ENCODE results near the gene ANKRD28.

ANKRD28 gene

GRCh38 chr3:15797642-15798303 is at the start of gene ANKRD28:
Gene ANKRD28 (minus strand): TSS chr3:15797979. CDS start chr3:15796521, 1,458 bp downstream.
- Histone ChIP-seq H3K36me3 (ENCODE audit: insufficient read depth) (no peaks in the 10 kb centered on the region), H3K4me2 (peak within 1 kb of the TSS; percentile 99), H3K9ac (peak within 1 kb of the TSS; percentile 82), H3K27me3 (ENCODE audit: insufficient read depth, low read depth) (no peaks in the 10 kb centered on the region), H3K27ac (peak within 1 kb of the TSS; percentile 98), H3K79me2 (ENCODE audit: insufficient read depth, low read depth) (peaks cover 57% of the 10 kb centered on the region), H4K20me1 (ENCODE audit: insufficient read depth) (no peaks in the 10 kb centered on the region), H2AFZ (ENCODE audit: low read depth) (peak within 1 kb of the TSS; percentile 31), H3K4me1 (ENCODE audit: low read depth, poor library complexity, severe bottlenecking) (peaks cover 66% of the 10 kb centered on the region), H3K4me3 (IDR thresholded peaks at IDR 0.05; ENCODE audit: insufficient read depth, low read depth, low read length) (no peak within 1 kb of the TSS)
- TF ChIP-seq, protein P1, sequence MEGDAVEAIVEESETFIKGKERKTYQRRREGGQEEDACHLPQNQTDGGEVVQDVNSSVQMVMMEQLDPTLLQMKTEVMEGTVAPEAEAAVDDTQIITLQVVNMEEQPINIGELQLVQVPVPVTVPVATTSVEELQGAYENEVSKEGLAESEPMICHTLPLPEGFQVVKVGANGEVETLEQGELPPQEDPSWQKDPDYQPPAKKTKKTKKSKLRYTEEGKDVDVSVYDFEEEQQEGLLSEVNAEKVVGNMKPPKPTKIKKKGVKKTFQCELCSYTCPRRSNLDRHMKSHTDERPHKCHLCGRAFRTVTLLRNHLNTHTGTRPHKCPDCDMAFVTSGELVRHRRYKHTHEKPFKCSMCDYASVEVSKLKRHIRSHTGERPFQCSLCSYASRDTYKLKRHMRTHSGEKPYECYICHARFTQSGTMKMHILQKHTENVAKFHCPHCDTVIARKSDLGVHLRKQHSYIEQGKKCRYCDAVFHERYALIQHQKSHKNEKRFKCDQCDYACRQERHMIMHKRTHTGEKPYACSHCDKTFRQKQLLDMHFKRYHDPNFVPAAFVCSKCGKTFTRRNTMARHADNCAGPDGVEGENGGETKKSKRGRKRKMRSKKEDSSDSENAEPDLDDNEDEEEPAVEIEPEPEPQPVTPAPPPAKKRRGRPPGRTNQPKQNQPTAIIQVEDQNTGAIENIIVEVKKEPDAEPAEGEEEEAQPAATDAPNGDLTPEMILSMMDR (conservative IDR thresholded peaks at IDR 0.05; ENCODE audit: low read depth, low read length) = no peak; the same call in 1 of the 2 replicates

DNA sequence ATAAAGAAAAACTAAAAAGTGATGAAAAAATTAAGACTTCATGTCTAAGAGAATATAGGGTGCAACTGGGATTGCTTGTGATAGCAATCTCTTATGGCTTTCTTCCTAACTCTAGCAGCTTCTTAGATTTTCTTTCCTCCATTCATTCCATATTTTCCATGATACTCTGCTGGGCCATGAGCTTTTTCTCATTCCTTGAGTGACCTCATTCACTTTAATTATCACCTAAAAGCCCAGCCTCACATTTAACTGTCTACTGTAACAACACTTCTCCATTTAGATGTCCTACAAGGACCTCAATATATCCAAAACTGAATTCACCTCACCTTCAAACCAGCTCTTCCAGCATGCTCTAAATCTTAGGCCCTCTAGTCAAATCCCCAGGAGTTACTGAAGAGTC is 49.5 kb upstream of the ANKRD28 start:
- H3K36me3 ChIP-seq (ENCODE audit: insufficient read depth) = no peaks in the 10 kb centered on the region
- no peaks in the 10 kb centered on the region; the same call in 1 of the 2 replicates for H3K79me2 ChIP-seq (ENCODE audit: insufficient read depth, low read depth)
- H3K27ac ChIP-seq = no peak overlapping the region
- no peak overlapping the region for H3K4me2 ChIP-seq
- H2AFZ ChIP-seq (ENCODE audit: low read depth) = no peak overlapping the region
- H3K4me1 ChIP-seq (ENCODE audit: low read depth, poor library complexity, severe bottlenecking) = peaks cover 7% of the 10 kb centered on the region
- no peak overlapping the region for H3K4me3 ChIP-seq (IDR thresholded peaks at IDR 0.05; ENCODE audit: insufficient read depth, low read depth, low read length)
- TF ChIP-seq, protein P1 (conservative IDR thresholded peaks at IDR 0.05; ENCODE audit: low read depth, low read length) = no peak
- H3K27me3 ChIP-seq (ENCODE audit: insufficient read depth, low read depth) = no peaks in the 10 kb centered on the region
- H3K9ac ChIP-seq = no peak overlapping the region
- no peaks in the 10 kb centered on the region for H4K20me1 ChIP-seq (ENCODE audit: insufficient read depth)

- H3K79me2 ChIP-seq (ENCODE audit: insufficient read depth, low read depth) = no peaks in the 10 kb centered on the region; the same call in 1 of the 2 replicates
- no peak overlapping the region for H3K4me2 ChIP-seq
- no peak overlapping the region for H3K9ac ChIP-seq
- H3K4me1 ChIP-seq (ENCODE audit: low read depth, poor library complexity, severe bottlenecking) = peaks cover 7% of the 10 kb centered on the region
- no peaks in the 10 kb centered on the region for H4K20me1 ChIP-seq (ENCODE audit: insufficient read depth)
- H3K27ac ChIP-seq = no peak overlapping the region
- H3K4me3 ChIP-seq (IDR thresholded peaks at IDR 0.05; ENCODE audit: insufficient read depth, low read depth, low read length) = no peak overlapping the region
- no peak overlapping the region for H2AFZ ChIP-seq (ENCODE audit: low read depth)
- H3K27me3 ChIP-seq (ENCODE audit: insufficient read depth, low read depth) = no peaks in the 10 kb centered on the region
- TF ChIP-seq, protein P1 (conservative IDR thresholded peaks at IDR 0.05; ENCODE audit: low read depth, low read length) = no peak
- H3K36me3 ChIP-seq (ENCODE audit: insufficient read depth) = no peaks in the 10 kb centered on the region
Observed at GRCh38 chr3:15846606-15847005, 48.8 kb upstream of the ANKRD28 start.

DNA sequence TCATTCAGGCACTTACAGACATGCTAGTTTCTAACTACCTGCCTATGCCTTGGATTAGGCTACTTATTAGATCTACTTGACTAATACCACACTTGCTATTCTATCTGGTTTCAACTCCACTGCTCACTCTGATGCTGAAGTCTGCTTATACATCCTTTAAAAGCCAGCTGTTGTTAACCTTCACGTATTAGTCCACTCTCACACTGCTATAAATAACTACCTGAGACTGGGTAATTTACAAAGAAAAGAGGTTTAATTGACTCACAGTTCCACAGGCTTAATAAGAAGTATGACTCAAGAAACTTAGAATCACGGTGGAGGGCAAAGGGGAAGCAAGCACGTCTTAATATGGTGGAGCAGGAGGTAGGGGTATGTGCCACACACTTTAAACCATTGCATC is 47.7 kb upstream of the ANKRD28 start:
- H3K27ac ChIP-seq = no peak overlapping the region
- H3K4me2 ChIP-seq = no peak overlapping the region
- H3K27me3 ChIP-seq (ENCODE audit: insufficient read depth, low read depth) = no peaks in the 10 kb centered on the region
- H2AFZ ChIP-seq (ENCODE audit: low read depth) = no peak overlapping the region
- no peak overlapping the region for H3K4me3 ChIP-seq (IDR thresholded peaks at IDR 0.05; ENCODE audit: insufficient read depth, low read depth, low read length)
- no peaks in the 10 kb centered on the region; the same call in 1 of the 2 replicates for H3K79me2 ChIP-seq (ENCODE audit: insufficient read depth, low read depth)
- H4K20me1 ChIP-seq (ENCODE audit: insufficient read depth) = no peaks in the 10 kb centered on the region
- peaks cover 7% of the 10 kb centered on the region for H3K4me1 ChIP-seq (ENCODE audit: low read depth, poor library complexity, severe bottlenecking)
- TF ChIP-seq, protein P1 (conservative IDR thresholded peaks at IDR 0.05; ENCODE audit: low read depth, low read length) = no peak
- no peak overlapping the region for H3K9ac ChIP-seq
- H3K36me3 ChIP-seq (ENCODE audit: insufficient read depth) = no peaks in the 10 kb centered on the region
